OCI-LY7 (cell line): ENCODE measurements around the gene PES1.

ENCODE experiments used
- CTCF ChIP-seq: fragments of 200-600 bp; sonication (generic); conservative IDR thresholded peaks from 2 replicates; pipeline ENCODE4 v1.5.1; 2014; ENCODE audit warnings: mild to moderate bottlenecking, antibody characterized with exemption, low read length, moderate library complexity, mixed read lengths
- EZH2phosphoT487 ChIP-seq: fragments of 200-600 bp; sonication (generic); IDR thresholded peaks from 2 replicates; pipeline ENCODE4 v1.6.1; 2018; ENCODE audit warnings: low read depth, borderline replicate concordance, mild to moderate bottlenecking, mixed run types, antibody characterized with exemption, low read length, moderate library complexity, mixed read lengths

GRCh38 chr22:30535182-30535581, 56.5 kb downstream of the PES1 start:
- no peak for TF ChIP-seq CTCF
- TF ChIP-seq EZH2phosphoT487, result no peak
